Breast epithelium (tissue), 4 donors: Measurements from ENCODE around the gene FOXD4L6. TPM values are rescaled to one million over a fixed set of nuclear protein-coding genes. Genes with fewer than 3 reads are reported as not detected.
"Not testable (repeated sequence)": the region's sequence is repeated elsewhere in the genome, so short reads cannot be mapped to it uniquely, and the experiment has no call there.

Experiments used
- DNase-seq, 2 donors: peaks; one replicate each; pipeline ENCODE4 v3.0.0-alpha.2; 2019; ENCODE audit warnings: low spot score in 2 of 2
- H3K27ac ChIP-seq, 2 donors: fragments of 200-600 bp; sonication (generic) in 1 of 2; one replicate each; pipeline ENCODE4 v1.5.1; 2016 to 2019; ENCODE audit warnings: mild to moderate bottlenecking in 1 of 2
- H3K27me3 ChIP-seq, 2 donors: fragments of 200-600 bp; sonication (generic) in 1 of 2; one replicate each; pipeline versions ENCODE4 v1.5.1 to v1.6.0; 2017 to 2019; ENCODE audit warnings: control low read depth in 1 of 2, mild to moderate bottlenecking in 1 of 2
- H3K36me3 ChIP-seq: fragments of 200-600 bp; one replicate; pipeline ENCODE4 v1.5.1; 2019
- H3K4me1 ChIP-seq, 2 donors: fragments of 200-600 bp; sonication (generic); one replicate each; pipeline ENCODE4 v1.5.1; 2016 to 2019; ENCODE audit warnings: control low read depth in 1 of 2
- H3K4me3 ChIP-seq, 3 donors: fragments of 200-600 bp; sonication (generic); 1 replicate in 2 of 3; 2 replicates in 1 of 3; pipeline ENCODE4 v1.5.1; 2016 to 2019; ENCODE audit warnings: mild to moderate bottlenecking in 3 of 3, moderate library complexity in 2 of 3
- H3K9me3 ChIP-seq, 2 donors: fragments of 200-600 bp; sonication (generic) in 1 of 2; one replicate each; pipeline ENCODE4 v1.5.1; 2016 to 2019; ENCODE audit warnings: control low read depth in 1 of 2
- intact Hi-C: fragments of 100-400 bp; cut with DNase I; formaldehyde crosslinking; loops from one replicate; pipeline ENCODE4 v1.15.1; 2023; ENCODE audit warnings: low total_unique reads
- total RNA-seq, 3 donors: library from RNA; depleted of rRNA; stranded (reverse); fragments of >200 nt; gene quantifications; one replicate each; pipeline ENCODE4 v1.1.0, GENCODE V29; 2016

Gene FOXD4L6
- total RNA-seq, result under 1 TPM in 1 of 3 donors, not detected in 2; 0.15 TPM

- DNase-seq, intact Hi-C loops, H3K9me3 ChIP-seq: not testable (repeated sequence)
Observed at GRCh38 chr9:41128581-41128980, at the start of gene FOXD4L6. Gene FOXD4L6, minus strand, starts transcription at chr9:41128681. Its CDS starts 298 bp downstream, at chr9:41128383.

GRCh38 chr9:41174994-41175393 lies 46.5 kb upstream of the FOXD4L6 start:
- H3K36me3 ChIP-seq, result not testable (repeated sequence)

More at GRCh38 chr9:41128581-41128980, at the start of gene FOXD4L6:
- not testable (repeated sequence) for H3K36me3 ChIP-seq, H3K27me3 ChIP-seq, H3K27ac ChIP-seq, H3K4me3 ChIP-seq, H3K4me1 ChIP-seq

GRCh38 chr9:41150116-41150515 lies 21.6 kb upstream of the FOXD4L6 start:
- H3K27me3 ChIP-seq, DNase-seq, H3K36me3 ChIP-seq, intact Hi-C loops, H3K4me3 ChIP-seq, H3K9me3 ChIP-seq, H3K4me1 ChIP-seq, H3K27ac ChIP-seq: not testable (repeated sequence)

More at GRCh38 chr9:41174994-41175393, 46.5 kb upstream of the FOXD4L6 start:
- H3K27ac ChIP-seq, H3K4me1 ChIP-seq, H3K9me3 ChIP-seq, intact Hi-C loops, H3K4me3 ChIP-seq, H3K27me3 ChIP-seq, DNase-seq: not testable (repeated sequence)

- DNase-seq, H3K36me3 ChIP-seq, H3K4me1 ChIP-seq, H3K27me3 ChIP-seq, H3K9me3 ChIP-seq, intact Hi-C loops, H3K4me3 ChIP-seq, H3K27ac ChIP-seq: not testable (repeated sequence)
Observed at GRCh38 chr9:41141878-41142277, 13.4 kb upstream of the FOXD4L6 start.

- DNase-seq, intact Hi-C loops, H3K27ac ChIP-seq, H3K4me1 ChIP-seq, H3K36me3 ChIP-seq, H3K27me3 ChIP-seq, H3K4me3 ChIP-seq, H3K9me3 ChIP-seq: not testable (repeated sequence)
Observed at GRCh38 chr9:41126746-41127446, 1.6 kb downstream of the FOXD4L6 start.

- H3K4me3 ChIP-seq, H3K27me3 ChIP-seq, H3K4me1 ChIP-seq, intact Hi-C loops, DNase-seq, H3K36me3 ChIP-seq, H3K27ac ChIP-seq, H3K9me3 ChIP-seq: not testable (repeated sequence)
Observed at GRCh38 chr9:41125936-41126335, 2.5 kb downstream of the FOXD4L6 start.

- H3K27ac ChIP-seq, H3K9me3 ChIP-seq, DNase-seq, H3K27me3 ChIP-seq, intact Hi-C loops, H3K36me3 ChIP-seq, H3K4me1 ChIP-seq, H3K4me3 ChIP-seq: not testable (repeated sequence)
Observed at GRCh38 chr9:41125109-41125658, 3.3 kb downstream of the FOXD4L6 start.

- H3K9me3 ChIP-seq, H3K36me3 ChIP-seq, DNase-seq, H3K4me1 ChIP-seq, H3K27ac ChIP-seq, H3K4me3 ChIP-seq, H3K27me3 ChIP-seq, intact Hi-C loops: not testable (repeated sequence)
Observed at GRCh38 chr9:41124250-41125108, 4.0 kb downstream of the FOXD4L6 start.

- H3K27ac ChIP-seq, DNase-seq, H3K4me3 ChIP-seq, intact Hi-C loops, H3K9me3 ChIP-seq, H3K4me1 ChIP-seq, H3K27me3 ChIP-seq, H3K36me3 ChIP-seq: not testable (repeated sequence)
Observed at GRCh38 chr9:41123812-41124211, 4.7 kb downstream of the FOXD4L6 start.

- H3K9me3 ChIP-seq, H3K27me3 ChIP-seq, H3K27ac ChIP-seq, H3K36me3 ChIP-seq, intact Hi-C loops, DNase-seq, H3K4me3 ChIP-seq, H3K4me1 ChIP-seq: not testable (repeated sequence)
Observed at GRCh38 chr9:41123396-41123795, 5.1 kb downstream of the FOXD4L6 start.

- H3K36me3 ChIP-seq, H3K27ac ChIP-seq, intact Hi-C loops, H3K4me1 ChIP-seq, H3K27me3 ChIP-seq, H3K9me3 ChIP-seq, DNase-seq, H3K4me3 ChIP-seq: not testable (repeated sequence)
Observed at GRCh38 chr9:41120696-41121095, 7.8 kb downstream of the FOXD4L6 start.

GRCh38 chr9:41119719-41120118 lies 8.8 kb downstream of the FOXD4L6 start:
- H3K36me3 ChIP-seq, H3K4me3 ChIP-seq, intact Hi-C loops, DNase-seq, H3K9me3 ChIP-seq, H3K27me3 ChIP-seq, H3K4me1 ChIP-seq, H3K27ac ChIP-seq: not testable (repeated sequence)

- H3K9me3 ChIP-seq, H3K4me1 ChIP-seq, intact Hi-C loops, H3K27ac ChIP-seq, H3K4me3 ChIP-seq, H3K36me3 ChIP-seq, DNase-seq, H3K27me3 ChIP-seq: not testable (repeated sequence)
Observed at GRCh38 chr9:41119311-41119710, 9.2 kb downstream of the FOXD4L6 start.
